SK-N-DZ (cell line): Measurements from ENCODE around the gene RAMAC. TPM values are rescaled to one million over a fixed set of nuclear protein-coding genes. Genes with fewer than 3 reads are reported as not detected.
A peak's percentile ranks its signal among the peaks of the same experiment; 100 is the strongest.
"Not testable (repeated sequence)": the region's sequence is repeated elsewhere in the genome, so short reads cannot be mapped to it uniquely, and the experiment has no call there.

Experiments
- DNase-seq: peaks from one replicate; pipeline ENCODE4 v3.0.0-alpha.2; 2015; ENCODE audit warnings: low spot score
- polyA plus RNA-seq, 2 experiments: library from polyadenylated mRNA; depleted of rRNA; stranded (reverse); fragments of >200 nt; gene quantifications; 2 replicates each; pipeline ENCODE4 v1.2.3, GENCODE V29; 2014

The RAMAC gene
- polyA plus RNA-seq (2014; cell fraction: cytosol; rRNA removed) = 50.5 and 57.6 TPM in 2 replicates
- polyA plus RNA-seq (2014; cell fraction: nucleus; rRNA removed) = 22.9 and 26.3 TPM in 2 replicates

GRCh38 chr15:82985688-82986441, at the start of gene RAMAC:
RAMAC (plus strand) TSS chr15:82986210; CDS start chr15:82989019, 2,809 bp downstream.
- peak; percentile 96 for DNase-seq

DNA sequence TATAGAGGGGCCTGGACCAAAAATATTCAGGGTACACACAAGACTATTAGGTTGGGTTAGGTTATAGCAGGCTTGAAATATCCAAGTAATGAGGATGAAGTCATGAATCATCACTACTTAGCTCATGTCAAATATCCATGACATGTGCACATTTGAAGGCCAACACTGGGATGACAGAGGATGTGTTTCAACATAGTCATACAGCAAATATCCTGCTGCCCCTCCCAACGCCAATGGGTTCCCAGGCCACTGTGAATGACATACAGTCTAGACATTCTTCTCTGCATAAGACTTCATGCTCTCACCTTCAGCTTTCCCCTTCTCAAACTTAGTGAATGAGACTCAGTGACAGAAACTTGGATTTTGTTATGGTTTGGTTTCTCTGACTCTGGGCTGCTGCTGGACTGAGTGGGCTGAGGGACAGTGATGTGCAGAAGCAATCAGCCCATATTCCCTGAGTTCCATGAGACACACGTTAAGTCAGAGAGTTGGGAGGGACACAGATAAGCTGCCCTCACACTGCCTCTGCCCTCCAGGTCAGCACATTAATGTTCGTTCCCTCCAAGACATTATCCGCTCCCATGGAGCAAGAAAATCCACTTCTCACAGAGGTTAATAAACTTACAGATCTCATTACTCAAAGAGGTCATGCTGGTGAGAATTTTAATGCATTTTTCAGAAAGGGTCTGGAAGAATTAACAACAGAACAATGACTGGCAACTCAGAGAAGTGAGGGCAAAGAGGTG, 48.9 kb upstream of the RAMAC start:
- DNase-seq = no peak

DNA sequence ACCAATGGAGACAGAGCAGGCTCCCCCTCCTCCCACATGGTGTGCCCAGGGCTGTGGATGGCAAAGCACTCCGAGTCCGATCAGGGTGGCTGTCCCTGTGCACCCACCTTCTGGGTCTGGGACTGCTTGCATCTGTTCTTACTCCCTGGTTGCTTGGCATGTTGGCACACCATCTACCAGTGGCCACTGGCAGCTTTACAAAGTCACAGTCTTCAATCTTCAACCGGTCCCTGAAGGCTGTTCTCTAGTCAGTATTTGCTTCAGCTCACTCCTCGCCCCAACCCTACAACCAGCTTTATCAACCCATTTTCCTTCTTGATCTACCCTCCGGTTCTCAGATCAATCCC, 48.3 kb upstream of the RAMAC start:
- no peak for DNase-seq

GRCh38 chr15:82939678-82940077, 46.3 kb upstream of the RAMAC start:
- not testable (repeated sequence) for DNase-seq

DNA sequence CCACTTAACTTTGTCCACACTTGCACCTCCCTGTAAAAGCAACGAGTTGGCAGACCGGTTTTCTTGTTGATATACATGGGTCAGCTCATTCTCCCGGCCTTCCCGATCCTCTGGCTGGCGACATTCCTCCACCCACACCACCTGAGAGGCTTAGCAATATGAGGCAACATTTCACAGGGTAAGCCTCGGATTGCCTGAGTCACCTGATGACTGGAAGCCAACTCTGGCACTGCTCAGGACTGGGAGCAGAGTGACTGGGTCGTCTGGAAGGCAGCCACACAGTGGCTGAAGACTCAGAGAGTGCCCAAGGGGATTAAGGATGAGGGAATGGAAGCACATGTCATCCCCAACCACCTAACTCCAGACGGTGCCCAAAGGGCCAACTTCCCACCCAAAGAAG, 43.3 kb upstream of the RAMAC start:
- DNase-seq = no peak

DNA sequence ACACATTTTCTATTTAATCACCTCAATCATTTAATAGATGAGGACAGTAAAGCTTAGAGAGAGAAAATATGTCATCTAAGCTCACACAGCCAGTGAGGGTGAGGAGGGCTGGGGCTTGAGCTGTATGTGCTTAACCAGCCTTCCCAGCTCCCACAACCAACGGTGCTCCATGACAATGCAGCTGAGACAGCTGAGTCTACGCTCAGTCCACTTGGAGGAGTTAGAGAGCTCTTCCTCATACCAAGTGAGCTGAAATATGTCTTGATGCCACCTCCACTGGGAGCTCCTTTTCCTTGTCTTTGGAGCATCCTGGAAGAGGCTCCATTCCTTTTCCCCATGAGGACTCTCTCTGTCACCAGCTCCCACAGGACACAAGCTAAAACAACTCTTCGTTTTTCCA, 42.8 kb upstream of the RAMAC start:
- no peak for DNase-seq

DNA sequence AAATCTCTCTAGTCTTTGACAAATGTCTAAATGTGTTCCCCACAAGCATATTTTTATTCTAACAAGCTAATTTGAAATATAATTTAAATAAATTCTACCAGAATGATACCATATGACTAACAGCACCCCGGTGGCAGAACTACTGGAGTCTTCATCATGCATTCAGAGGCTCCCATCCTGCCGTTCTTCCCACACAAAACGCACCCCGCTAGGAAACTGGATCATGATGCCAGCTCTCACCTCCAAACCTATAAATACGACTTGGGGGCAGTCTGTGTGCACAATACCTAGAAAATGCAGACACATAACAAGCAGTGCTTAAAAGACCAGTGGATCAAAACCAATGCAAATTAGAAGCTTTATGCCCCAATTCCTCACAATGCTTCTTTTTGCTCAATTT, 42.0 kb upstream of the RAMAC start:
- DNase-seq = no peak

GRCh38 chr15:82944821-82945220, 41.2 kb upstream of the RAMAC start:
- DNase-seq = no peak

GRCh38 chr15:82945326-82945725, 40.7 kb upstream of the RAMAC start:
- DNase-seq = no peak

- DNase-seq = no peak
Measured at GRCh38 chr15:82946155-82946701, 39.8 kb upstream of the RAMAC start.

- DNase-seq = no peak
Measured at GRCh38 chr15:82950295-82950694, 35.7 kb upstream of the RAMAC start.

GRCh38 chr15:82950746-82951370, 35.2 kb upstream of the RAMAC start:
- no peak for DNase-seq

GRCh38 chr15:82951472-82952157, 34.4 kb upstream of the RAMAC start:
- no peak for DNase-seq

DNA sequence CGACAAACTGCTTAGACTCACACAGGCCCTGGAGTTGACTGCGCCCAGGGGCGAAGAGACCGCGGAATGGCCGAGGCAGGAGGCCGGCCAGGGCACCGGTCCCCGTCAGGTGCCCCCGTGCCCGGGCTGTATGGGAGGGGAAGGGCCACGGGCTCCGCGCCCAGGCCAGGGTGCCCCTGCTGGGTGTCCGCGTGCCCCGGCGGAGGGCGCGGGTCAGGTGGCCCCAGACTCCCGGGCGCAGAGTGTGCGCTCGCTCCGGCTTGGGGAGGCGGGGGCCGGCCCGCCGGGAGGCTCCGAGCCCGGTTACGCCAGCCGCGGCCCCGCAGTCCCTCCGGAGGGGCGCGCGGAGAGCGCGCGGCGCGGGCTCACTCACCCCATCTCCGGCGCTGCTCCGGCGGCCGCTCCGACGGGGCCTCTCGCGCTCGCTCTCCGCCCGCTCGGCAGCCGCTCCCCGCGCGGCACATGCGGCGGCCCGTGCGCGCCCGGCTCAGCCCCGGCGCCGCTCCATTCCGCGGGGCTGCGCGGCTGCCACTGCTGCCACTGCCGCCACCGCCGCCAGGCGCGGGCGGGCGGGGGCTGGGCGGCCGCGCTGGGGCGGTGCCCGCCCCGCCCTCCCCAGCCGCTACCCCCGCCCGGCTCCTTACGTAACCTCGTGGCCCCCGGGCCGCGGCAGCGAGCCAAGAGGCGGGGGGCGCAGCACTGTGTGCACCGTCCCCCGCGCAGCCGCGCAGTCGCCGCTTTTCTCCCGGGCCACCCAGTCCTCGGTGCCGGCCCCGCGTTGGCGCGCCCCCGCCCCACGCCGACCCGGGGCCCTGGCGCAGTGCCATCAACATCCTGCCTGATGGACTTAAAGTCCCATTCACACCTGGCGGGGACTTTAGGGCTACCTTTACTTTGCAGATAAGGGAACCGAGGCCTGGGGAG, 33.6 kb upstream of the RAMAC start, which contains the start of gene HOMER2:
TSS of gene HOMER2 (minus strand) at position 563 of the 924 bp plus-strand sequence. CDS start at position 378, 185 bp downstream.
- DNase-seq = peak; percentile 52

DNA sequence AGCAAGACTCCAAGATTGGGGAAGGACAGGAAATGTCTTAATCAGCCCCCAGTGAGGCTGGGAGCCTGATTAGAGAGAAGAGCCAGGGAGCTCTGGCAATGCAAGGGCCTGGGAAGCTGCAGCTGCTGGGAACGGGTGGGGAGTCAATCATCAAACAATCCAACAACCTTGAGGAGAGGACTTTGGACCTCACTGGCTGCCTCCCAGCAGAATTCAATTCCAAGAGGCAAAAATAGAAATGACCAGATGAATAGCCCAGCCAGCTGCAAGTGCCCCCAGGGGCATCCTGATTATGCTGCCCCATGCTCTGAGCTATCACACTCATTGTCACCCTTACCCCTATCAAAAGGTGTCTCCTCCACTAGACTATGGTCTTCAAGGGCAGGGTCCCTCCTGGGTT, 27.4 kb upstream of the RAMAC start:
- DNase-seq = no peak

DNA sequence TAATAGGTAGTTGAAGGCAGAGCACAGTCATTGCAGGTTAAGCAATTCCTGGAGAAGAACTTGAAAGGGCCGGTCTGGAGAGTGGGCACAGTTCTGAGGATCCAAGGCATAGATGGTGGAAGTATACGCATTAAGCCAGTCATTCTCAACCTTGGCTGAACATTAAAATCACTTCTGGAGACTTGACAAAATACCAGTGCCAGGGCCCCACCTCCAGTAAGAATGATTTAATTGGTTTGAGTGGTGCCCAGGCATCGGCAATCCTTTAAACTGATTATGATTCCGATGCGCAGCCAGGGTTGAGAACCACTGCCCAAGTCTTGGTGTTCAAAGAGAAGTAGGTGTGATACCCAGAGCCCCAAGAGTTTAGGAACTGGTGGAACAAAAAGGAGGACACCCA, 26.6 kb upstream of the RAMAC start:
- no peak for DNase-seq

DNA sequence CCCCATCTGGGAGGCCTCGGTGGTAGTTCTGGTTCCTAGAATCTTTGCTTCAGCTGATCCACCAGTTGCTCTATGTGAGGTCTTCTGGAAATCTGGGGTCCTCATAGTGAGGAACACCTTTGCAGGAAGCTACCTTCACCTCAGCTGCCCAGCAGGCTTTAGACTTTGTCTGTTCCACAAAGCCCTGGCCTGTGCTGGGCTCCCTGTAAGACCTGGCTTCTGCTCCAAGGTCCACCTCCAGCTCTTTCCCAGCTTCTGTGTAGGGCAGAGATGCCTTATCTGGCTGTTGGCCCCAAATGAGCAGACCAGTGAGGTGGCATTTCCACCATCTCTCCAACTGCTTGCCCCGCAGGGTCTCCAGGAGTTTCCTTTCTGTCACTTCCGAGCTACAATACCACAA, 25.2 kb upstream of the RAMAC start:
- DNase-seq = no peak

DNA sequence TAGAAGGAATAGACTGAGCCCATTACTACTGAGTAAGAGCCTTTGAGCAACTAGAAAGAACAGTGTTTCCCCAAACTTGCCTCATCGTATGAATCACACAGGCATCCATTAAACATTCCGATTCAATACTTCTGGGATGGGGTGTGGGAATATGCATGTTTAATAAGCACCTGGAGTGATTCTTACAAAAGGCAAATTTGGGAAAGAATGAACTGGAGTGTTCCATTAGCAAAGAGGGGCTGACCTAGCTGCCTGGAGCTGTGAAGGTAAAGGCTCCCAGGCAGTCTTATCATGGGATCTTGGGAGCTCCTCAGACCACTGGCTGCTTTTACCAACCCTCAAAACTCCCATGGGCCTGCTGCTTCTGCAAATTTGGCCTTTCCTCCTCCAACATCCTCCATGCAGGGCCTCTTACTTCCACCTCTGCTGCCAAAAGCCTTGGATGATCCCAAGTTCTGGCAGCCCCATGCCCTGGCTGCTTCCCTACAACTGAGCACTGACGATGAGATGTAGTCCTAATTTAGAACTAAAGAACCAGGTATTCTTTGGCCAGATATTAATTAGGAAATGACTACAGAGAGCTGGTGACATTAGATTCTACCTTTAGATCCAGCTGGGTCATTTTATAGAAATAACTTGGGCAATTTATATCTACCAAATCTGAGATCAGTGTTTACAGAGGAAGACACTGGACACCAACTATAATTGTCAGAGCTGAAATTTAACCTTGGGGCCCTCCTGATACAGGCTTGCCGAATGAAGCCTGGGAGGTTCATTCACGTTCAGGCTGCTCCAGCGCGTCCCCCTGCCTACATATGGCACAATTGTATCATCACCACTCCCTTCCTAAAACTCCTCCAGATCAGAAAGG, 22.3 kb upstream of the RAMAC start:
- DNase-seq = no peak

DNA sequence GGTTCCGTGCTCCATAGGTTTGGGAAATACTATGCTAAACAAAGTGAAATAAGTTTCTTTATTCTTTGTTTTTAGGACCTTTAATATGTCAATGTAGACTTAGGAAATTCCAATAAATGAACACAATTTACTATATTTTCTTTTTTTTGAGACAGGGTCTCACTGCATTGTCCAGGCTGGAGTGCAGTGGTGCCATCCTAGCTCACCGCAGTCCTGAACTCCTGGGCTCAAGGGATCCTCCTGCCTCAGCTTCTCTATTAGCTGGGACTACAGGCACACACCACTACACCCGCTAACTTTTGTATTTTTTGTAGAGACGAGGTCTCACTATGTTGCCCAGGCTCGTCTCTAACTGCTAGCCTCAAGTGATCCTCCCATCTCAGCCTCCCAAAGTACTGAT, 21.1 kb upstream of the RAMAC start:
- DNase-seq = no peak
